Measurements from ENCODE around the gene PSAPL1.
"Not testable (repeated sequence)": the region's sequence is repeated elsewhere in the genome, so short reads cannot be mapped to it uniquely, and the experiment has no call there.

PSAPL1 gene

DNA sequence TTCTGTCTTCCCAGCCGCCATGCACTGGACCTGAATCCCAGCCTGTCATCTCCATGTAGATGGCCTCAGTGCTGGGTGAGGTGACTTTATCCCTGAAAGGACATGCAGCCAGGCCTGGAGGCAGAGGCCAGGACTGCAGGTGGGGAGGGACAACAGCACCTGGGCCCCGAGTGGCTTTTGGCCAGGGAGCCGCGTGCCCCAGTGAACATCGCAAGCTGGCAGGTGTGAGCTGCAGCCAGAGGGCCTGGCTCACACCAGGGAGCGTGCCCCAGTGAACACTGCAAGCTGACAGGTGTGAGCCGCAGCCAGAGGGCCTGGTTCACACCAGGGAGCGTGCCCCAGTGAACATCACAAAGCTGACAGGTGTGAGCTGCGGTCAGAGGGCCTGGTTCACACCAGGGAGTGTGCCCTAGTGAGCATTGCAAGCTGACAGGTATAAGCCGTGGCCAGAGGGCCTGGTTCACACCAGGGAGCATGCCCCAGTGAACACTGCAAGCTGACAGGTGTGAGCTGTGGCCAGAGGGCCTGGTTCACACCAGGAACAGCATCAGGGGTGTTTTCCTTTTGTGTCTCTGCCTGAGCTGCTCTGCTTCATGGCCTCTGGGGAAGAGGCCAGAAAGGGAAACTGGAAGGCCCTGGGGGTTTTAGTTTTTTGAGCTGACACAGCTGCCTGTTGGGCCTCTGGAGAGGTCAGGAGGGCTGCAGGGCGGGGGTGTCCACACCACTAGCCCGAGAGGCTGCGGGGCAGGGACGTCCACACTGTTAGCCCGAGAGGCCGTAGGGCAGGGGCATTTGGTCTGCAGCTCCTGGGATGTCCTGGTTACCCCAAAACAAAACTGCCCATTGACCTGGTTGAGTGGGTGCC is 22.7 kb upstream of the PSAPL1 start:
- DNase-seq = no peak

DNA sequence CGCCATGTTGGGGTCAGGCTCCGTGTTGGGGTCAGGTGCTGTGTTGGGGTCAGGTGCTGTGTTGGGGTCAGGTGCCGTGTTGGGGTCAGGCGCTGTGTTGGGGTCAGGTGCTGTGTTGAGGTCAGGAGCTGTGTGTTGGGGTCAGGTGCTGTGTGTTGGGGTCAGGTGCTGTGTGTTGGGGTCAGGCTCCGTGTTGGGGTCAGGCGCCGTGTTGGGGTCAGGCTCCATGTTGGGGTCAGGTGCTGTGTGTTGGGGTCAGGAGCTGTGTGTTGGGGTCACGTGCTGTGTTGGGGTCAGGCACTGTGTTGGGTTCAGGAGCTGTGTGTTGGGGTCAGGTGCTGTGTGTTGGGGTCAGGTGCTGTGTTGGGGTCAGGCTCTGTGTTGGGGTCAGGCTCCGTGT is 18.1 kb upstream of the PSAPL1 start:
- not testable (repeated sequence) for DNase-seq

DNA sequence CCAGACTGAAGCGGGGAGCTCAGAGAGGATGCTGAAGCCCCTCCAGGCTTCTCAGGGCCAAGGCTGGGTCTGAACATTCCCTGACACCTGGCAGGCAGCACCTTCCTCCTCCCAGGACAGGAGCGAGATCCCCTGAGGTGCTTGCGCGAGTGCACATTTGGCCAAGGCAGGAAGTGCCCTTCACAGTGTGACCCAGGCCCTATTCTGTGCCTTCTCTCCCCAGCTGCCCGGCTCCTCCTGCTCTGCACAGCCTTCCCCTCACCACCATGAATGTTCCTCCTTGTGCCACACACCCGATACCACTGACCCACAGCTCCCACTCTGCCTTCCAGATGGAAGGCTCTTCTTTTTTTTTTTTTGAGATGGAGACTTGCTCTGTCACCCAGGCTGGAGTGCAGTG is 17.1 kb upstream of the PSAPL1 start:
- DNase-seq = no peak

DNA sequence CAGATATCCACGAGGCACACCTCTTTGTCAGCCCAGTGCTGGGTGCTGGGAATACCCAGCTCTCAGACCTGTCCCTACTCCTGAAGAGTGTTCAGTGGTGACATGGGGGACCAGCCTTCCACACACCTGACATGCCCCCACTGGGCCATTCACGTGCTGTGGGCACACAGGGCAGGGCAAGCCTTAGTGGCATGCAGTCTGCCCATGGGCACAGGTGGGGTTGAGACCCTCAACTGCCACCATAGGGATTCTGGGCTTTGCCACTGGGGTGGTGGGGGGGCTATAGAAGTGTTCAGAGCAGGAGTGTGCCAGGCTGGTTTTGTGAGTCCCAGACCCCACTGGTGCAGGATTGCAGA is 16.7 kb upstream of the PSAPL1 start:
- DNase-seq = no peak

DNA sequence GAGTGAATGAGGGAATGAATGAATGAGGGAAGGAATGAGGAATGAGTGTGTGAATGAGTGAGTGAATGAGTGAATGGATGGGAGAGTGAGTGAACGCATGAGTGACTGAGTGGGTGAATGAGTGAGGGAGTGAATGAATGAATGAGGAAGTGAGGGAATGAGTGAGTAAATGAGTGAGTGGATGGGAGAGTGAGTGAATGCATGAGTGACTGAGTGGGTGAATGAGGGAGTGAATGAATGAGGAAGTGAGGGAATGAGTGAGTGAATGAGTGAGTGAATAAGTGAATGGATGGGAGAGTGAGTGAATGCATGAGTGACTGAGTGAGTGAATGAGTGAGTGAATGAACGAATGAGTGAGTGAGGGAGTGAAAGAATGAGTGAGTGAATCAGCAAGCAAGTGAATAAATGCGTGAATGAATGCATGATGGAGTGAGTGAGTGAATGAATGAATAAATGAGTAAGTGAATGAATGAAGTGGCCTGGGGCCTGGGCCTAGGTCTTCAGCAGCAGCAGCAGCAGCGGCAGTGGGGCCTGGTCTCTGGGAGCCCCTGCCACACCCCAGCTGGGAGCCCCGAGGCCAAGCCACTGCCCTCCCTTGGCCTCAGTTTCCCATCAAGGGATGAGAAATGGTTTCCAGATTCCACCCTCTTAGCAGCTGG is 16.2 kb upstream of the PSAPL1 start:
- no peak for DNase-seq

DNA sequence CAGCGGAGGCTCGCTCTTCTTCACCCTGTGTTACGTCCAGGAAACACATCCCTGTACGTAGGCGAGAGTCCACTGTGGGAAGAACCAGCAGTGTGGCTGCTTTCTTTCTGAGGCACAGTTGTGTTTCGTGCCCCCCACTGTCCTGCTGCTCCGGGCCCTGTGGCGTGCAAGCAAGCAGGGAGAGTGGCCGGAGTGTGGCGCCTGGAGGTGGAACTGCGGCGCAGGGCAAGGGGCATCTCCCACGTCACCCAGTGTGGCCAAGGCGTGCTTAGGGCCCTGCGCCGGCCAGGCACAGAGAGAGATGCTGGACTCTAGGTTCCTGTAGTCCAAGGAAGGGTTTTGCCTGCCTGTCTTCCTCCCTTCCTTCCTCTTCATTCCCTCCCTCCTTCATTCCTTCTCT is 13.3 kb upstream of the PSAPL1 start:
- no peak for DNase-seq

DNA sequence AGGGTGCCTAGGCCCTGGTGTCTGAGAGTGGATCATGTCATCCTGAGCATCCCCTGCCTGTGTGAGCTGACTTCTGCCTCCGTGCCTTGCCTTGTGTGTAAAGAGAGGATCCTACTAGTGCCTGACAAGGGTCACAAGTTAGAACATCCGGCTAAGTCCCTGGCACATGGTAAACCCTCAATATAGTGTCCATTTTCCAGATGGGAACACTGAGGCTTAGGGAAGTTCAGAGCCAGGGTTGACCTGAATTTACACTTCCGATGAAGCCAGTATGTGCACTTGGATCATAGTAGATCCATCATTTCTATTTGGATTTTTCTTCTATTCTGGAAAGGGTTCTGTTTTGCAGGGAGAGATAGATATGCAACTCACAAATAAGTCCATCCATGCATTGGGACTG is 12.5 kb upstream of the PSAPL1 start:
- DNase-seq = no peak

DNA sequence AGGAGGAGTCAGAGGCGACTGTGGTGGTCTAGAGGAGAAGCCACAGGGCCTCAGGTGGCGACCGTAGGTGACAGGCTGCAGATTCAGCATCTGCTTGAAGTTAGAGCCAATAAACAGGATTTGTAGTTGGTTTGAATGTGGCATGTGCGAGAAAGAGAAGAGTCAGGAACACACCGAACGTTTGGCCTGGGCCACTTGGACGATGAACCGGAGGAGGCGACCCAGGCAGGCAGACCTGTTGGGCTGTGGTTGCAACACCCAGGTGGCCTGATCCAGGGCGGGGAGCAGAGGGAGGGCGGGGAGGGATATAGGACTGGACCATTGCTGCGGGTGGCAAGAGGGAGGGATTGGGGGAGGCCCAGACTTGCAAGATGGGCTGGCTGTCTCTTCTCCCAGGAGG is 10.0 kb upstream of the PSAPL1 start:
- DNase-seq = no peak

DNA sequence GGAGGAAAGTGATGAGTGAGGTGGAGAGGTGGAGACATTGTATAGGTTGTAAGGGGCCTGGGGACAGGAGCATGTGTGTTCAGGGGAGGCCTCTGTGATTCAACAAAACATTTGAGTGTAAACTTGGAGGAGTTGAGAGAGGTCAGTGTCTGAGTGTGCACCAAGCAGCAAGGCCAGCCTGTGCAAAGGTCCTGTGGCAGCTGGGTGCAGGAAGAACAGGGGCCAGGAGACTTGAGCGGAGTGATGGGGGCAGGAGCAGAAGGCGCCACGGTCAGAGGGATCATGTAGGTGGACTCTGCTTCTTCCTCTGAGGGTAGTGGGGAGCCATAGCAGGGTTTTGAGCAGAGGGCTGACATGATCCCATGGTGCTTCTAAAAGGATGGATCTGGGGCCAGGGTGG is 9.6 kb upstream of the PSAPL1 start:
- DNase-seq = no peak

DNA sequence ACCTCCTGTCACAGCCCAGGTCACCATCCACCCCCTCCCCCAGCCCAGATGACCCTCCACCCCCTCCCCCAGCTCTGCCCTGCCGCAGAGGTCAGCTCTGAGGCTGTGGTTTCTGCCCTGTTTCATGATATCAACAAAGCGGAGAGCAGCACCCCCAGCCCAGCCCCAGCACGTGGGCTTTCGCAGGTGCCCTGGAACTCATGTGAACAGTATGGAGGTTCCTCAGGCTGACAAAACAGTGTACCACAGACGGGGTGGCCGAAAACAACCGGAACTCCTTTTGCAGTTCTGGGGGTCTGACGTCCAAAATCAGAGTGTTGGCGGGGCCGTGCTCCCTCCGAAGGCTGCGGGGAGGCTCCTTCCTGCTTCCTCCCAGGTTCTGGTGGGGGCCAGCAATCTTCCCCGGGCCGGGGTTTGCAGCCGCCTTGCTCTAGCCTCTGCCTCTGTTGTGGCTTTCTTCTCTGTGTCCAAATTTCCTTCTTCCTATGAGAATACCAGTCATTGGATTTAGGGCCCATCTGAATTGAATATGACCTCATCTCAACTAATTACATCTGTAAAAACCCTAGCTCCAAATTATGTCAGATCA is 7.9 kb upstream of the PSAPL1 start:
- DNase-seq = no peak

DNA sequence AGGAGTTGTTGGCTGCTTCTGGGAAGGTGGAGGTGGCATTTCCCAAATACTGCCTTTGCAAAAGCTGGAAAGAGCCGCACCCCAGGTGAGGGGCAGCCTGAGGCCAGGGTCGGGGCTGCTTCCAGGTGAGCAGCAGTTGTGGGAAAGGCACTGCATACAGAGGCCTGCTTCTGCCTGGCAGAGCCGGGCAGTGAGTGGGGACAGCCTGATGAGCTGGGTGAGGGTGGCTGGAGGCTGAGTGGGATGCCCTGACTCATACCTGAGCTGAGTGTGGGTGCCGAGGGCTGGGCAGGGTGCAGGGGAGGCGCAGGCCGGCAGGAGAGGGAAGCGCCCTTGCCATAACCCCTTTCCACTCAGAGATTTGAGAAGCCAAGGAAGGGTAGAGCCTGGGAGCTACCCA is 6.5 kb upstream of the PSAPL1 start:
- no peak for DNase-seq

DNA sequence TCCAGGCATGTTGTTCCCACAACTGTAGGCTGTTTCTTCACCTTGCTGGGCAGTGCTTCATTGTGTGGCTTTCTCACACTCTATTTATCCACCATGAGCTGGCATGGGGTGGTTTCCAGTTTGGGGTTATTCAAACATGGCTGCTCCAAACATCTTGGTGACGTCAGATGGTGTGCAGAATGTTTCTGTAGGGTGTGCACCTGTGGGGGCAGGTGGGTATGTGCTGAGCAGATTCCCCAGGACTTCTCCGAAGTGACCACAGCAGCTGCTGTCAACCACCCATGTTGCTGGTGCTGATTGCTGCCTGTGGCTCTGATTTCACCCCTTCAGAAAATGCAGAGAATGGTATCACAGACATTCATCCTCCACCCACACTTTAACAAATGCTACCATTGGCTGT is 5.0 kb upstream of the PSAPL1 start:
- DNase-seq = no peak

DNA sequence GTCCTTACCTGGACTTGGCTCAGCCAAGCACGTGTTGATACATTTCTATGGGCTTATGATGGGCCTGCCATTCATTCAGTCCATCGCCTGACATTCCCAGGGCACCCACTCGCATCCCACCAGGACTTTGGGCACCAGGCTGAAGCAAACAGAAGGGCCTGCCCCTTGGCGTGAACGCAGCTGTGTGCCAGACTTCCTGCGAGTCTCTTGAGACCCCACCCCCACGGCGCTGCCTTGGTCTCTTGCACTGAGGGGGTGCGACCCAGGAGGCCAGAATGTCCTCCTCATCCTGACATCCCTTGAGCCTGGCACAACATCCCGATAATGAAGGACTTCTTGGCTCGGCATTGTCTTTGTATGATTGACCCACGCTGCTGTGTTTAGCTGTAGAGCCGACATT is 1.5 kb upstream of the PSAPL1 start:
- DNase-seq = no peak

DNA sequence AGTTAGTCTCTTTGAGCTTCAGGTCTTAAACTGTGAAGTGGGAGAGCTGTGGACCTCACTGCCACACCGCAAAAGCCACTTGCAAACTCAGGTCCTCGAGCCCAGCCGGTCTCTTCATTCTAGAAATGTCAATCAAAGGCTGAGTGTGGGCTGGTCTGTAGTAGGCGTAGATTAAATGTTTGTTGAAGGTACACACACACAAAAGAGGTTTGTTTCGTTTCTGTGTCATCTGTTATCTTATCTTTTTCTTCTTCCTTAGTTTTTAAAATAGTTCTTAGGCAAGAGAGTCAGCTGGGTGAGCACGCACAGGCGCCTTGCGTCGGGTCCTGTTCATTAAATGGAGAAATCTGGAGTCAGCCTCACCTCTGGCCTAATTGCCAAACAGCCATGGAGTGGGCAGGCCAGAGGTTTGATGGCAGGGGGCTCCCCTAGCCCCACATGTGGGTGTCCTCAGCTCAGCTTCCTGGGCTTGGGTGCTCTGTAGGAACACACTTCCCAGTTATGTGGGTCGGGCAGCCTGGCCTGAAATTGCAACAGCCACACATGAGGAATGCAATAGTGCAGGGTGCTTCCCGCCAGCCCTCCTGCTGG is 836 bp upstream of the PSAPL1 start:
- DNase-seq = no peak

DNA sequence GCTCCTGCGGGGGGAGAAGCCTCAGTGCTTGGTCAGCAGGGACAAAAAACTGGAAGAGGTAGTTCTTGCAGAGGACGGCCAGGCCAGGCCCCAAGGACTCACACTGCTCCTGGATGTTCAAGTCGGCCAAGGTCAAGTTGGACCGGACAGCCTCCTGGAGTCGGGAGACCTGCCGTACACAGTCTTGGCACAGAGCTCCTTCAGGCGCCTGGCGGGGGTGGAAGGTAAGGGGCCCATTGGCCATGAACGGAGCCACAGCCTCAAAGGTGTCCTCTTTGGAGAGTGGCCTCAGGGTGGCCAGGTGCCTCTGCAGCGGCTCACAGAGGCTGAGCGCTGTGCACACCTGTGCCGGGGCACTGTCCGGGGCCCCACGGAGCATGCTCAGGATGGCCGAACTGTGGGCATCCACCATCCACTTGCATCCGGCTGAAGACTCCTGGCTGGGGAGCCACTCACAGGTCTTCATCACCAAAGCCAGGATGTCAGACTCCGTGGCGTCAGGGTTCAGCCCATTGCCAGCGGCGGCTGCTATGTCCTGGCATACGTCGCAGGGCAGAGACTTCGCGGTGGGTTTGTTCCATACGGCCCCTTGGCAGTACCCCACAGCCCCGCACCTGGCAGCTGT is 477 bp downstream of the PSAPL1 start:
- DNase-seq = no peak

DNA sequence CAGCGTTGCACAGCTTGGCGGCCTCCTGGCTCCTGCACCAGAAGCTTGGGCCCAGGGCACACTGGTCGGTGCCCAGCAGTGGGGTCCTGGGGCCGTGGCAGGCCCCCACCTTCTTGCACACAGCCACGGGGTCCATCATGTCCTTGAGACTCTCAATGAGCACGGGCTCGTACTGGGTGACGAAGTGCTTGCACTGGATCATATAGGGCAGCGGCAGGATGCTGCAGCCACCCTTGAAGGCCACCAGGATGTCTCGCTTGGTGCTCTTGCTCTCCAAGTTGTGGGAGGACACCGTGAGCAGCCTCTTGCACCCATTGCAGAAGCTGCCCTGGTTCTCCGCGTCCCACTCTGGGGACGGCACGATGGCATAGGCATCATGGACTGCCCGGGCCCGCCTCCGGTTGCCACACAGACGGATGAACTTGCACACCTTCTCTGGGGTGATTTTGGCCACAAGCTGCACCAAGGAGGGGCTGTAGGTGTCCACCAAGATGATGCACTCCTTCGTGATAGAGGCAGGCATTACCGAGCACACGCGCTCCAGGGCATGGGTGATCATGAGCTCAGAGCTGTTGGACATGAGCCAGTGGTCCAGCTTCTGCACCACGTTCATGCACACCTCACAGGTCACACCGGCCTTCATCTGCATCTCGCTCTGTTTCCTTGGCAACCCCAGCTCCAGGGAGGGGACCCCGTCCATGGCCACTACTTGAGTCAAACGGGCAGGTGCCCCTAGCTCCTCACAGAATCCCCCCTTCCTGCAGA is 1.2 kb downstream of the PSAPL1 start:
- DNase-seq = no peak

DNA sequence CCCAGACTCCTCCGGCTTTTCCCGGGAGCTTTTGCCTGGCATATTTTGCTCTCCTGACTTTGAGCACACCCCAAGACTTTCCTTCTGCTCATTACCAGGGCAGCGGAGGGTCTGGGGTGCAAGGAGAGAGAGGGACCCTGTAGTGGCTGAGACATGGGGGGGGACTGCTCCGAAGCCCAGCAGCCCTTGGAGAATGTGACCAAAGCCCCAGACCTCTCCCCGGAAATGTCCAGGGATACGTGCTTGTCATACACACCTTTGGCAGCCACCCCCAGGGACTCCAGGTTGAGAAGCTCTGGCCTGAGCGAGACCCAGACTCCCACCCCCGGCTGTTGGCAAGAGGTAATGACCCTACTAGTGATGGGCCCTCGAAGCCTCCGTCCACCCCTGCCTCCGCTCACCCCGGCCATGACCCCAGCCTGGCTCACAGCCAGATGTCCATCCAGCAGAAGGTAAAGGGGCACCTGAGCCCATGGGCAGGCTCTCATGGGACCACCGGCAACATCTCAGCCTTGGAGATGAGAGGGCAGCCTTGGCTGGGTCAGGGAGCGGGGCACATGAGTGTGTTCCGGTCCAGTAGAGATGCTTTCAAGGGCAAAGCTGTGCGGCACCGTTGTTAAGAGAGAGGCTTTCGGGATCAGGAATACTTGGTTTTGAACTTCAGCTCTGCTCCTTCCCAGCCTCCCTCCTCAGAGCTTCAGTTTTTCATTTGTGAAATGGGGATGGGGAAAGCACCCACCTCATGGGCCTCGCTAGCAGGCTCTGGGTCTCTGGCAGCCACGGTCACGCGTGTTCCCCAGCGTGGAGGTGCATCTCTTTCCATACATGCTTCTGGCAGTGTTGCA is 2.0 kb downstream of the PSAPL1 start:
- DNase-seq = no peak

DNA sequence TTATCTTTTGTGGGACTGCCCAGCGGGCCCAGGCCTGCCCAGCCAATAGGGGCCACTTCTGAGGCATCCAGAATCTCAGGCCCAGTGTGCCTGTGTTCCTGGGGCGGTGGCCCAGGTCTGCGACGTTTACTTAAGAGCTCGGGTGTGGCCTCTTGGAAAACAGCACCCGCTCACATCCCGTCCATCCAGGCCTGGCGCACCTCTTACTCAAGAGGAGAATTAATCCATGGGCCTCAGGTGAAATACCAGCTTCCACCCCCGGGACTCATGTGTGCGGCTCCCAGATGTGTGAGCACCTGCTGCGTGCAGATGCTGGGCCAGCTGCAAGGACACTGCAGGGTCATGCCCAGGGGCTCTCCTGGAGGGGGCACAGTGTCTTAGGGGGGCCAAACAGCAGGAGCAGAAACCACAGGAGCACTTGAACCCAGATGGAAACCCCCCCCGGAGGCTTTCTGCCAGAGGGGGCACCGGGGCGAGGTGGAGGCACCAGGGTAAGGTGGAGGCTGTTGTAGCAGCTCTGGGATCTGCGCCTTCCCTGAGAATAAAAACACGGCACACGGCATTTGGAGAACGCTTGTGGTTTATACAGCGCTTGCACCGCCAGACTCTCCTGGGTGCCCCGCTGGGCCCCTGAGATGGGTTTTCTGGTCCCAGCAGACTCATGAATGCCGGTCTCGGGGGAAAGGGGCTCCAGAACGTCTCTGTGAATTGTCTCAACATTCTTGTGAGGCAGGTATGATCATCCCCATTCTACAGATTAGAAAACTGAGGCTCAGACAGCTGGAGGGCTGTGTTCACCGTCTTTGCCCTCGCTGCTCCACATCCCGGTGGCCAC is 2.8 kb downstream of the PSAPL1 start:
- no peak for DNase-seq

DNA sequence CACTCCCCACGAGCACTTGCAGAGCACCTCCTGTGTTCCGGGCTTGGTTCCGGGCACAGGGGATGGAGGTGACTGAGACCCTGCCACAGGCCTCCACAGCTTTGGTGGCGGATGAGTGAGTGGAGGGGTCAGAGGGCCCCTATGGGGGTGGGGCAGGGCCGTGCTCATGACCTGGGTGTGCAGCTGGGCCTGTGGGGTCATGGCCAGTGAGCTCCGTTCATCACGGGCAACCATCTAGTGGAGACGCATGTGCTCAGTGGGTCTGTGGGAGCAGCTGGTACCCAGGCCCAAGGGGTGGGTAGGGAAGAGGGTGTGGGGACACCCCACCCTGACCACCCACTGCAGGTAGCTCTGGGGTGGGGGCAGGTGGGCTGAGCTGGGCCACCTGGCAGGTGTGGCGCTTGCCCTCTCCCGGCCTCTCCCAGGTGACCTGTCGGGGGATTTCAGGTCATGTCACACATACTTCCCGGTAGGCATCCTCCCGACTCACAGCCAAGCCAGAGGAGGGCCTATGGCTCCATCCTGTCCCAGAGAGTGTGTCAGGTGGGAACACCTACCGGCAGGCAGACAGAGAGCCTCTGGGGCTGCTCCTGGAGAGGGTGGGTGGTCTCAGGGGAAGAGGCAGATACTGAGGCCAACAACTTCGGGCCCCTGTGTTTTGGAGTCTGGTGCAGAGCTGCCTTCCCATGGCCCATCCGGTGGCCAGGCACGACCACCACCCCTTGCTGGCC is 3.6 kb downstream of the PSAPL1 start:
- no peak for DNase-seq

DNA sequence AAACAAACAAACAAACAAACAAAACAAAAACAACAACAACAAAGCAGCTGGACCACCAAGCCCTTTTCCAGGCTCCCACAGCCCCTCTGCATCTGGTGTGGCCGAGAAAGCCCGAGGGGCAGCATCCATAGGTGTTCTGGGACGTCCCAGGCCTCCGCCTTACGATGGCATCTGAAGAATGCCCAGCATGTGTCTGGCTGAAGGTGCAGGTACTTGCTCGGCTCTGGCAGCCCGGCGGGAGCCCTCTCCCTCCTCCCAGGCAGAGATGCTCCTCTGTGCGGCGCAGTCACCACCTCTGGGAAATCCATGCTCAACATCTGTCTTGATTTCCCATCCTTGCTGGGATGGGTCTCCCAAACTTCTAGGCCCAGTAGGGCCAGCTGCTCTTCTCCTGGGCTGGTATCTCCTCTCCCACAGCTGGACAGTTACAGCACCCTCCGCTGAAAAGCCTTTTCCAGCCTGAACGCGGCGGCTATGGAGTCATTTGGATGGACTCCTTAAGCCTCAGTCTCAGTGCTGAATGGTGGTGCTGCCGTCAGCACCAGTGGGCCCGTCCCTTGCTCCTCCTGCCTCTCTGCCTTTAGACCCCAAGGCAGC is 4.3 kb downstream of the PSAPL1 start:
- DNase-seq = no peak
